Mammary epithelial cell (primary cell): Measurements from ENCODE around the gene MS4A4A.

Source experiments
- CTCF ChIP-seq, 2 donors: IDR thresholded peaks in 1 of 2; conservative IDR thresholded peaks in 1 of 2; 2 replicates each; pipeline ENCODE4 v1.5.1; 2011 to 2012; ENCODE audit warnings: inconsistent platforms in 2 of 2, low read length in 2 of 2, mild to moderate bottlenecking in 2 of 2, control low read depth in 1 of 2, low read depth in 1 of 2; ENCODE audit not compliant: insufficient read depth in 1 of 2; ENCODE audit errors: extremely low read depth in 1 of 2
- EZH2 ChIP-seq: IDR thresholded peaks from 2 replicates; pipeline ENCODE4 v1.6.1; 2012; ENCODE audit warnings: low read length, inconsistent platforms, borderline replicate concordance

GRCh38 chr11:60338053-60338452, 57.6 kb downstream of the MS4A4A start:
- no peak for TF ChIP-seq CTCF (conservative IDR thresholded peaks at IDR 0.05 in 1 of 2, IDR thresholded peaks at IDR 0.05 in 1 of 2; ENCODE audit: extremely low read depth in 1 of 2, insufficient read depth in 1 of 2, low read depth in 1 of 2, low read length in 2 of 2)
- TF ChIP-seq EZH2 = no peak
